IPS-18c (cell line): ENCODE results near the gene TGM5.
"Not testable (repeated sequence)": the region's sequence is repeated elsewhere in the genome, so short reads cannot be mapped to it uniquely, and the experiment has no call there.

Experiments used
- H3K4me3 ChIP-seq: 2 replicates; pipeline ENCODE4 v1.7.0; 2013; ENCODE audit warnings: low read depth, mild to moderate bottlenecking, low read length, moderate library complexity; ENCODE audit not compliant: insufficient read depth
- H3K9me3 ChIP-seq: one replicate; pipeline ENCODE4 v1.6.1; 2013; ENCODE audit warnings: mild to moderate bottlenecking, low read length, moderate library complexity; ENCODE audit not compliant: control insufficient read depth, insufficient read depth

TGM5 gene

GRCh38 chr15:43266834-43267233 is at the start of gene TGM5:
Gene TGM5, minus strand, starts transcription at chr15:43266928. Its CDS starts 79 bp downstream, at chr15:43266849.
- Histone ChIP-seq H3K9me3 (no peaks in the 10 kb centered on the region), H3K4me3 (no peak within 1 kb of the TSS)

- Histone ChIP-seq H3K9me3 (no peaks in the 10 kb centered on the region), H3K4me3 (no peak overlapping the region)
Observed at GRCh38 chr15:43314171-43314570, 47.4 kb upstream of the TGM5 start.

- H3K9me3 ChIP-seq = no peaks in the 10 kb centered on the region
- no peak overlapping the region for H3K4me3 ChIP-seq
Observed at GRCh38 chr15:43312378-43312777, 45.6 kb upstream of the TGM5 start.

GRCh38 chr15:43302205-43302817 is 35.6 kb upstream of the TGM5 start, which contains the start of gene TGM7:
Gene TGM7, minus strand, starts transcription at chr15:43302255.
- Histone ChIP-seq H3K9me3 (no peaks in the 10 kb centered on the region), H3K4me3 (no peak within 1 kb of the TSS)

- H3K4me3 ChIP-seq = no peak overlapping the region
- no peaks in the 10 kb centered on the region for H3K9me3 ChIP-seq
Observed at GRCh38 chr15:43299884-43300283, 33.2 kb upstream of the TGM5 start.

GRCh38 chr15:43299411-43299810 is 32.7 kb upstream of the TGM5 start:
- Histone ChIP-seq H3K9me3 (no peaks in the 10 kb centered on the region), H3K4me3 (no peak overlapping the region)

- Histone ChIP-seq H3K4me3 (no peak overlapping the region), H3K9me3 (no peaks in the 10 kb centered on the region)
Observed at GRCh38 chr15:43294091-43294706, 27.5 kb upstream of the TGM5 start.

- no peaks in the 10 kb centered on the region for H3K9me3 ChIP-seq
- H3K4me3 ChIP-seq = no peak overlapping the region
Observed at GRCh38 chr15:43293432-43293831, 26.7 kb upstream of the TGM5 start.

GRCh38 chr15:43292375-43293078 is 25.8 kb upstream of the TGM5 start:
- H3K4me3 ChIP-seq = no peak overlapping the region

GRCh38 chr15:43289656-43290055 is 22.9 kb upstream of the TGM5 start:
- not testable (repeated sequence) for H3K4me3 ChIP-seq, H3K9me3 ChIP-seq

More at GRCh38 chr15:43292375-43293078, 25.8 kb upstream of the TGM5 start:
- no peaks in the 10 kb centered on the region for H3K9me3 ChIP-seq

- no peaks in the 10 kb centered on the region for H3K9me3 ChIP-seq
- no peak overlapping the region for H3K4me3 ChIP-seq
Observed at GRCh38 chr15:43287254-43287653, 20.5 kb upstream of the TGM5 start.

GRCh38 chr15:43286074-43286473 is 19.3 kb upstream of the TGM5 start:
- no peak overlapping the region for H3K4me3 ChIP-seq

GRCh38 chr15:43285609-43286037 is 18.9 kb upstream of the TGM5 start:
- Histone ChIP-seq H3K9me3 (no peaks in the 10 kb centered on the region), H3K4me3 (no peak overlapping the region)

More at GRCh38 chr15:43286074-43286473, 19.3 kb upstream of the TGM5 start:
- H3K9me3 ChIP-seq = no peaks in the 10 kb centered on the region

- H3K9me3 ChIP-seq = no peaks in the 10 kb centered on the region
- H3K4me3 ChIP-seq = no peak overlapping the region
Observed at GRCh38 chr15:43283526-43283925, 16.8 kb upstream of the TGM5 start.

GRCh38 chr15:43281926-43282602 is 15.3 kb upstream of the TGM5 start:
- no peak overlapping the region for H3K4me3 ChIP-seq
- H3K9me3 ChIP-seq = no peaks in the 10 kb centered on the region

GRCh38 chr15:43280996-43281395 is 14.3 kb upstream of the TGM5 start:
- Histone ChIP-seq H3K4me3 (no peak overlapping the region), H3K9me3 (no peaks in the 10 kb centered on the region)

- Histone ChIP-seq H3K4me3 (no peak overlapping the region), H3K9me3 (no peaks in the 10 kb centered on the region)
Observed at GRCh38 chr15:43279496-43279895, 12.8 kb upstream of the TGM5 start.

GRCh38 chr15:43278869-43279268 is 12.1 kb upstream of the TGM5 start:
- H3K9me3 ChIP-seq = no peaks in the 10 kb centered on the region
- H3K4me3 ChIP-seq = no peak overlapping the region
